ENCODE measurements around the gene PIGA. TPM values are rescaled to one million over a fixed set of nuclear protein-coding genes. Genes with fewer than 3 reads are reported as not detected.
"Not testable (repeated sequence)": the region's sequence is repeated elsewhere in the genome, so short reads cannot be mapped to it uniquely, and the experiment has no call there.

Gene PIGA
- polyA plus RNA-seq, 2 donors, result 8.4 to 8.7 TPM

DNA sequence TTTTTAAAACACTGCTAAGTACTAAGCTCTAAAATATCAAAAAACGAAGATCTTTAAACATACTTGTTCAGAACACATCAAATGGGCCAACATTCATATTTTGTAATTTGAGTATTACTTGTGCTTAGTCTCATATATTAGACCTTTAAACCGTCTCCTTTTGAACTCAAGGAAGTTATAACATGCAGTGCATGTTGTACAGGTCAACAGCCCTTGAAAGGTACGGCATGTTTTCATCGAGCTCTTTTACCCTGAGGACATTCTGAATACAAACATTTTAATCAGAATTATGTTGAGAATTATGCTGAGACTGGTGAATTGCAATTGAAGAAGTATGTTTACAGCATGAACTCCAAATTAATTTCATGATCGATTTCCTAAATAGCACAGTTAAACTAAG is 12.9 kb downstream of the PIGA start:
- Histone ChIP-seq H3K4me1 (ENCODE audit: control insufficient read depth in 2 of 2, insufficient read depth in 2 of 2, low read length in 1 of 2) (no peaks in the 10 kb centered on the region), H3K27ac (ENCODE audit: low read depth in 2 of 2, low read length in 1 of 2) (no peak overlapping the region), H3K27me3 (ENCODE audit: control insufficient read depth in 1 of 2, insufficient read depth in 2 of 2, low read length in 2 of 2) (no peaks in the 10 kb centered on the region), H3K9me3 (ENCODE audit: control insufficient read depth in 2 of 2, insufficient read depth in 1 of 2, low read depth in 1 of 2, low read length in 1 of 2) (no peaks in the 10 kb centered on the region), H3K4me3 (ENCODE audit: low read depth in 1 of 2, low read length in 2 of 2) (no peak overlapping the region), H3K36me3 (ENCODE audit: control insufficient read depth in 2 of 2, insufficient read depth in 2 of 2, low read length in 1 of 2) (peaks cover 2 to 4% of the 10 kb centered on the region in 2 donors)
- WGBS, 2 donors, result 81 to 88% methylated on average over 5 of the region's 5 CpGs

DNA sequence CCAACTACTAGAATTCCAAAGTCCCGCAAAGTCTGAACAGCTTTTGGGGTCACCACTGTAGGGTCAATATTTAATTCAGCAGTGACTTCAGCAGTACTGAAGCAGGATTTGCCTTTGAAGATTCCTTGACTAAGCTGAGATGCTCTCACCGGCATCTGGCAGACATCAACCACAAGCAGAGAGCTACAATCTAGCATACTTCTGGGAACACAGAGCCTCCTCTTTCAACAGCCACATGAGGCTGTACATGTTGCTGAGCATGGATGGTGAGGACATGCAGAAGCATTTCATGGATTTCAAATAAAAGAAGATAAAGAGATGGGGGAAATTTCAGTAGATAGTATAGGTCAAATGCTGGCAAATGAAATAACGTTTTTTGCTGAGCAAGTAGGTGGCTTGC is 13.3 kb downstream of the PIGA start:
- no peak overlapping the region for H3K27ac ChIP-seq (ENCODE audit: low read depth in 2 of 2, low read length in 1 of 2)
- WGBS, 2 donors, result 78 to 86% methylated on average over 3 of the region's 3 CpGs
- H3K27me3 ChIP-seq (ENCODE audit: control insufficient read depth in 1 of 2, insufficient read depth in 2 of 2, low read length in 2 of 2), result no peaks in the 10 kb centered on the region
- peaks cover 2 to 4% of the 10 kb centered on the region in 2 donors for H3K36me3 ChIP-seq (ENCODE audit: control insufficient read depth in 2 of 2, insufficient read depth in 2 of 2, low read length in 1 of 2)
- H3K4me1 ChIP-seq (ENCODE audit: control insufficient read depth in 2 of 2, insufficient read depth in 2 of 2, low read length in 1 of 2), result no peaks in the 10 kb centered on the region
- no peaks in the 10 kb centered on the region for H3K9me3 ChIP-seq (ENCODE audit: control insufficient read depth in 2 of 2, insufficient read depth in 1 of 2, low read depth in 1 of 2, low read length in 1 of 2)
- no peak overlapping the region for H3K4me3 ChIP-seq (ENCODE audit: low read depth in 1 of 2, low read length in 2 of 2)

DNA sequence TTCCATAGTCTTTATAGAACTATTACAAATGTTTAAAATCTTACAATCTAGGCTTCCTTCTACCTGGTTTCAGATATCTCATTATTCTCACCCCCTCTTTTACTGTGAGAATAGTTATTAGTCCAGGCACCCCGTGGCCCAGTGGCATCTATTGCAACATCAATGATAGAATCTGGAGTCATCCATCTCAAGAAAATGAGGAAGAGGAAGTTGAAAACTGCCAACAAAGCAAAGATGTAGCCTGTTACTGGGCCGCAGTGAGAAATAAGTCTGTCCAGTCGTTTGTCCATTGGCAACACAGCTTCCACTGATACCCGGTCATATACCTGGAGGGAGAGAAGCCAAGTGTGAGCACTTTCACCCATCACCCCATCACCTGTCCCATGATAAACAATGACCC is 13.9 kb downstream of the PIGA start:
- Histone ChIP-seq H3K9me3 (ENCODE audit: control insufficient read depth in 2 of 2, insufficient read depth in 1 of 2, low read depth in 1 of 2, low read length in 1 of 2) (no peaks in the 10 kb centered on the region), H3K4me3 (ENCODE audit: low read depth in 1 of 2, low read length in 2 of 2) (no peak overlapping the region), H3K4me1 (ENCODE audit: control insufficient read depth in 2 of 2, insufficient read depth in 2 of 2, low read length in 1 of 2) (no peaks in the 10 kb centered on the region), H3K36me3 (ENCODE audit: control insufficient read depth in 2 of 2, insufficient read depth in 2 of 2, low read length in 1 of 2) (peaks cover 2 to 4% of the 10 kb centered on the region in 2 donors), H3K27ac (ENCODE audit: low read depth in 2 of 2, low read length in 1 of 2) (no peak overlapping the region), H3K27me3 (ENCODE audit: control insufficient read depth in 1 of 2, insufficient read depth in 2 of 2, low read length in 2 of 2) (no peaks in the 10 kb centered on the region)
- WGBS, 2 donors, result 67 to 81% methylated on average over 4 of the region's 4 CpGs

- no peak overlapping the region for H3K4me3 ChIP-seq (ENCODE audit: low read depth in 1 of 2, low read length in 2 of 2)
- H3K9me3 ChIP-seq (ENCODE audit: control insufficient read depth in 2 of 2, insufficient read depth in 1 of 2, low read depth in 1 of 2, low read length in 1 of 2), result no peaks in the 10 kb centered on the region
- H3K27ac ChIP-seq (ENCODE audit: low read depth in 2 of 2, low read length in 1 of 2), result no peak overlapping the region
- H3K27me3 ChIP-seq (ENCODE audit: control insufficient read depth in 1 of 2, insufficient read depth in 2 of 2, low read length in 2 of 2), result no peaks in the 10 kb centered on the region
- H3K36me3 ChIP-seq (ENCODE audit: control insufficient read depth in 2 of 2, insufficient read depth in 2 of 2, low read length in 1 of 2), result peaks cover 2 to 4% of the 10 kb centered on the region in 2 donors
- no peaks in the 10 kb centered on the region for H3K4me1 ChIP-seq (ENCODE audit: control insufficient read depth in 2 of 2, insufficient read depth in 2 of 2, low read length in 1 of 2)
- 75 to 85% methylated on average over 4 of the region's 4 CpGs for WGBS, 2 donors
Observed at GRCh38 chrX:15320297-15320696, 15.0 kb downstream of the PIGA start.

DNA sequence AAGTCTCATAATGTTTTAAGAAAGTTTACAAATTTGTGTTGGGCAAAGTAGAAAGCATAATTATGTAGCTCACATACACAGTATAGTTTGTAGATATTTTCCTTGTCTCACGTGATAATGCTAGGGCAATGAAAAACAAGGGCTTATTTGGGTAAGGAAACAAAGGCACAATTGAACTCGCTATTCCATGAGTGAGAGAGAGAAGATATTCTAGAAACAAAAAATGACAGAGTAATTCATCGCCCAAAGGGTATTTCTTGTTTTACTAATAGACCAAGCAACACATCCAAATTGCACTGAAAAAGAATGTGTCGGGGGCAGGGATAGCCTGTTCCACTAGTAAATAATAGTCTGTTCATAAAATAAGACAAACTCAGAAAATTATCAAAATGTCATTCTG is 16.2 kb downstream of the PIGA start:
- Histone ChIP-seq H3K27me3 (ENCODE audit: control insufficient read depth in 1 of 2, insufficient read depth in 2 of 2, low read length in 2 of 2) (no peaks in the 10 kb centered on the region), H3K27ac (ENCODE audit: low read depth in 2 of 2, low read length in 1 of 2) (no peak overlapping the region), H3K36me3 (ENCODE audit: control insufficient read depth in 2 of 2, insufficient read depth in 2 of 2, low read length in 1 of 2) (peaks cover 2 to 4% of the 10 kb centered on the region in 2 donors), H3K9me3 (ENCODE audit: control insufficient read depth in 2 of 2, insufficient read depth in 1 of 2, low read depth in 1 of 2, low read length in 1 of 2) (no peaks in the 10 kb centered on the region), H3K4me3 (ENCODE audit: low read depth in 1 of 2, low read length in 2 of 2) (no peak overlapping the region), H3K4me1 (ENCODE audit: control insufficient read depth in 2 of 2, insufficient read depth in 2 of 2, low read length in 1 of 2) (no peaks in the 10 kb centered on the region)
- 85 to 98% methylated on average over 4 of the region's 4 CpGs for WGBS, 2 donors

- 53 to 68% methylated on average over 3 of the region's 3 CpGs for WGBS, 2 donors
- H3K27me3 ChIP-seq (ENCODE audit: control insufficient read depth in 1 of 2, insufficient read depth in 2 of 2, low read length in 2 of 2), result no peaks in the 10 kb centered on the region
- H3K4me1 ChIP-seq (ENCODE audit: control insufficient read depth in 2 of 2, insufficient read depth in 2 of 2, low read length in 1 of 2), result no peaks in the 10 kb centered on the region
- H3K36me3 ChIP-seq (ENCODE audit: control insufficient read depth in 2 of 2, insufficient read depth in 2 of 2, low read length in 1 of 2), result no peaks in the 10 kb centered on the region
- no peak within 1 kb of the TSS for H3K4me3 ChIP-seq (ENCODE audit: low read depth in 1 of 2, low read length in 2 of 2)
- no peaks in the 10 kb centered on the region for H3K9me3 ChIP-seq (ENCODE audit: control insufficient read depth in 2 of 2, insufficient read depth in 1 of 2, low read depth in 1 of 2, low read length in 1 of 2)
- no peak within 1 kb of the TSS for H3K27ac ChIP-seq (ENCODE audit: low read depth in 2 of 2, low read length in 1 of 2)
Observed at GRCh38 chrX:15315509-15315908, 19.8 kb downstream of the PIGA start, which contains the start of gene ASB11. TSS of gene ASB11 (minus strand) at chrX:15315640. CDS start at chrX:15315605, 35 bp downstream.

- WGBS, 2 donors, result 41% methylated on average over 2 of the region's 2 CpGs
- no peaks in the 10 kb centered on the region for H3K9me3 ChIP-seq (ENCODE audit: control insufficient read depth in 2 of 2, insufficient read depth in 1 of 2, low read depth in 1 of 2, low read length in 1 of 2)
- no peaks in the 10 kb centered on the region for H3K27me3 ChIP-seq (ENCODE audit: control insufficient read depth in 1 of 2, insufficient read depth in 2 of 2, low read length in 2 of 2)
- no peak overlapping the region for H3K4me3 ChIP-seq (ENCODE audit: low read depth in 1 of 2, low read length in 2 of 2)
- no peak overlapping the region for H3K27ac ChIP-seq (ENCODE audit: low read depth in 2 of 2, low read length in 1 of 2)
- no peaks in the 10 kb centered on the region for H3K4me1 ChIP-seq (ENCODE audit: control insufficient read depth in 2 of 2, insufficient read depth in 2 of 2, low read length in 1 of 2)
- no peaks in the 10 kb centered on the region for H3K36me3 ChIP-seq (ENCODE audit: control insufficient read depth in 2 of 2, insufficient read depth in 2 of 2, low read length in 1 of 2)
Observed at GRCh38 chrX:15314472-15314871, 20.9 kb downstream of the PIGA start.

GRCh38 chrX:15311119-15311518 is 24.2 kb downstream of the PIGA start:
- 77 to 91% methylated on average over 3 of the region's 3 CpGs for WGBS, 2 donors
- Histone ChIP-seq H3K27ac (ENCODE audit: low read depth in 2 of 2, low read length in 1 of 2) (no peak overlapping the region), H3K27me3 (ENCODE audit: control insufficient read depth in 1 of 2, insufficient read depth in 2 of 2, low read length in 2 of 2) (no peaks in the 10 kb centered on the region)

GRCh38 chrX:15310117-15310516 is 25.2 kb downstream of the PIGA start:
- no peaks in the 10 kb centered on the region for H3K4me1 ChIP-seq (ENCODE audit: control insufficient read depth in 2 of 2, insufficient read depth in 2 of 2, low read length in 1 of 2)
- H3K27ac ChIP-seq (ENCODE audit: low read depth in 2 of 2, low read length in 1 of 2), result no peak overlapping the region
- H3K9me3 ChIP-seq (ENCODE audit: control insufficient read depth in 2 of 2, insufficient read depth in 1 of 2, low read depth in 1 of 2, low read length in 1 of 2), result no peaks in the 10 kb centered on the region
- H3K4me3 ChIP-seq (ENCODE audit: low read depth in 1 of 2, low read length in 2 of 2), result no peak overlapping the region
- H3K36me3 ChIP-seq (ENCODE audit: control insufficient read depth in 2 of 2, insufficient read depth in 2 of 2, low read length in 1 of 2), result no peaks in the 10 kb centered on the region
- H3K27me3 ChIP-seq (ENCODE audit: control insufficient read depth in 1 of 2, insufficient read depth in 2 of 2, low read length in 2 of 2), result no peaks in the 10 kb centered on the region
- WGBS, 2 donors, result 16 to 31% methylated on average over 3 of the region's 3 CpGs

More at GRCh38 chrX:15311119-15311518, 24.2 kb downstream of the PIGA start:
- H3K9me3 ChIP-seq (ENCODE audit: control insufficient read depth in 2 of 2, insufficient read depth in 1 of 2, low read depth in 1 of 2, low read length in 1 of 2), result no peaks in the 10 kb centered on the region
- H3K36me3 ChIP-seq (ENCODE audit: control insufficient read depth in 2 of 2, insufficient read depth in 2 of 2, low read length in 1 of 2), result no peaks in the 10 kb centered on the region
- H3K4me3 ChIP-seq (ENCODE audit: low read depth in 1 of 2, low read length in 2 of 2), result no peak overlapping the region
- H3K4me1 ChIP-seq (ENCODE audit: control insufficient read depth in 2 of 2, insufficient read depth in 2 of 2, low read length in 1 of 2), result no peaks in the 10 kb centered on the region

DNA sequence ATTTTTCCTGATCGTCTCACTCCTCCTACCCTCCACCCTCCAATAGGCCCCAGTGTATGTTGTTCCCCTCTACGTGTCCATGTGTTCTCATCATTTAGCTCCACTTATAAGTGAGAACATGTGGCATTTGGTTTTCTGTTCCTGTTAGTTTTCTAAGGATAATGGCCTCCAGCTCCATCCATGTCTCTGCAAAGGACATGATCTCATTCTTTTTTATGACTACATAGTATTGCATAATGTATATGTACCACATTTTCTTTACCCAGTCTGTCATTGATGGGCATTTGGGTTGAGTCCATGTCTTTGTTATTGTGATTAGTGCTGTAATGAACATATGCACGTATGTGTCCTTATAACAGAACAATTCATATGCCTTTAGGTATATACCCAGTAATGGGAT is 29.4 kb downstream of the PIGA start:
- H3K36me3 ChIP-seq (ENCODE audit: control insufficient read depth in 2 of 2, insufficient read depth in 2 of 2, low read length in 1 of 2); H3K27ac ChIP-seq (ENCODE audit: low read depth in 2 of 2, low read length in 1 of 2); H3K9me3 ChIP-seq (ENCODE audit: control insufficient read depth in 2 of 2, insufficient read depth in 1 of 2, low read depth in 1 of 2, low read length in 1 of 2); H3K4me1 ChIP-seq (ENCODE audit: control insufficient read depth in 2 of 2, insufficient read depth in 2 of 2, low read length in 1 of 2); H3K27me3 ChIP-seq (ENCODE audit: control insufficient read depth in 1 of 2, insufficient read depth in 2 of 2, low read length in 2 of 2); H3K4me3 ChIP-seq (ENCODE audit: low read depth in 1 of 2, low read length in 2 of 2): not testable (repeated sequence)
- WGBS, 2 donors, result 78 to 85% methylated on average over 3 of the region's 3 CpGs

Measured in esophagus (tissue), 2 donors.